HAP-1 (cell line): ENCODE data around the gene SPSB2.

Source experiments
- DNase-seq, 2 experiments: peaks; one replicate each; pipeline ENCODE4 v3.0.0-alpha.2; 2016 to 2020; ENCODE audit warnings: low spot score in 2 of 2
- H3K27me3 ChIP-seq: fragments of 250-450 bp; sonication (Bioruptor Pico); 2 replicates; pipeline ENCODE4 v1.5.1; 2020; ENCODE audit warnings: low read depth, mild to moderate bottlenecking, moderate library complexity
- H3K36me3 ChIP-seq: fragments of 250-450 bp; sonication (Bioruptor Pico); replicated peaks from 2 replicates; pipeline ENCODE4 v1.5.1; 2020; ENCODE audit warnings: mild to moderate bottlenecking
- H3K4me1 ChIP-seq: fragments of 250-450 bp; sonication (Bioruptor Pico); 2 replicates; pipeline ENCODE4 v1.5.1; 2020; ENCODE audit warnings: mild to moderate bottlenecking
- H3K4me3 ChIP-seq: fragments of 250-450 bp; sonication (Bioruptor Pico); 2 replicates; pipeline ENCODE4 v1.5.1; 2020; ENCODE audit warnings: mild to moderate bottlenecking, moderate library complexity
- H3K9me3 ChIP-seq: fragments of 250-450 bp; sonication (Bioruptor Pico); 2 replicates; pipeline ENCODE4 v1.5.1; 2020; ENCODE audit warnings: mild to moderate bottlenecking, moderate library complexity
- in situ Hi-C: fragments of 300-500 bp; cut with MboI; formaldehyde crosslinking; loops from 3 replicates; pipeline ENCODE4 v1.14.3; 2020; ENCODE audit warnings: low sequenced_read_pairs, inconsistent platforms, mixed read lengths

SPSB2 gene

GRCh38 chr12:6832125-6832524 lies 41.0 kb downstream of the SPSB2 start:
- Histone ChIP-seq H3K4me3 (no peak overlapping the region), H3K4me1 (peaks cover 11% of the 10 kb centered on the region), H3K27me3 (no peaks in the 10 kb centered on the region), H3K36me3 (peaks cover 71% of the 10 kb centered on the region), H3K9me3 (no peaks in the 10 kb centered on the region)
- in situ Hi-C loops, result no loop called here
- no peak for DNase-seq

GRCh38 chr12:6831450-6831995 lies 41.6 kb downstream of the SPSB2 start:
- in situ Hi-C loops, result no loop called here
- Histone ChIP-seq H3K9me3 (no peaks in the 10 kb centered on the region), H3K4me3 (no peak overlapping the region), H3K27me3 (no peaks in the 10 kb centered on the region), H3K36me3 (peaks cover 65% of the 10 kb centered on the region), H3K4me1 (peaks cover 12% of the 10 kb centered on the region)
- DNase-seq, result no peak

DNA sequence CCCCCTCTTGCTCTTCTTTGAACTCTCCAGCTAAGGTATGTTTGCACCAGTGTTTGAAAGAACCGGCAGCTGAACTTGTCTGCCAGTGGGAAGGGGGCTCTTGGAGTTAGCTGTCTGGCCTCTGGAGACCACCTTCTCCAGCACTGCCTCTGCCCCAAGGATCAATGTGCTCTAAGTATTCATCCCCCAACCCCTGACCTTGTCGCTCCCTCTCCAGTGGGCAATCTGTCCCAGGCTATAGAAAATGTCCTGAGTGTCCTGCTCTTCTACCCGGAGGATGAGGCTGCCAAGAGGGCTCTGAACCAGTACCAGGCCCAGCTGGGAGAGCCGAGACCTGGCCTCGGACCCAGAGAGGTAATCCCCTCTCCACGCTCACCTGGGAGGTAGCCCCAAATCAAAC lies 42.1 kb downstream of the SPSB2 start:
- Histone ChIP-seq H3K4me1 (peaks cover 12% of the 10 kb centered on the region), H3K27me3 (no peaks in the 10 kb centered on the region), H3K9me3 (no peaks in the 10 kb centered on the region), H3K4me3 (no peak overlapping the region), H3K36me3 (peaks cover 60% of the 10 kb centered on the region)
- DNase-seq, result no peak
- in situ Hi-C loops, result no loop called here

- Histone ChIP-seq H3K9me3 (no peaks in the 10 kb centered on the region), H3K36me3 (peaks cover 56% of the 10 kb centered on the region), H3K27me3 (no peaks in the 10 kb centered on the region), H3K4me3 (peak overlapping the region; percentile 93), H3K4me1 (peaks cover 12% of the 10 kb centered on the region)
- DNase-seq, result no peak
- in situ Hi-C loops, result no loop called here
Observed at GRCh38 chr12:6830286-6830890, 42.7 kb downstream of the SPSB2 start.

DNA sequence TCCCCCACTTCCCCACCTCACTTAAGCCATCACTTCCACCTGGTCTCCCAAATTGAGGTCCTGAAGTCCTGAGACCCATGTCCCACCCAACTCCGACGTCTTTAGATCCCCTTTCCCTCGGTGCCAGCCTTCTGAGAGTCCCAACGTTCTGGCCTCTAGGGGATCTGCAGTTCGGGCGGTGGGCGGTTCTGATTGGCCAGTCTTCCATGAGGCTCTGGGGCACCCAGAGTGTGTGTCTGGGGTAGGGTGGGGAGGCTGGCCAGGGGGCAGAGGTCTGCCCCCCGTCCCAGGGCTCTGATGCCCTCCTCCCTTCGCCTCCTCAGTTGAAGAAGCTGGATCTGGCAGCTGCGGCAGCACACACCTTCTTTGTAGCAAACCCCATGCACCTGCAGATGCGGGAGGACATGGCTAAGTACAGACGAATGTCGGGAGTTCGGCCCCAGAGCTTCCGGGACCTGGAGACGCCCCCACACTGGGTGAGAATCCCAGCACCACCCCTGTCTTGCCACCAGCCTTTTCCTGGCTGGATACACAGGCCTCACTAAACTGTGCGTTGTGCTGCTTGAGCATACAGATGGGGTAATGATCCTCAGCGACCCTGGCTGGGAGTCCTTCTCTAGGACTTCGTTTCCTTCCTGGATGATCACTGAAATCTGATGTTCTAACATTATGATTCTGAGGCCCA lies 43.4 kb downstream of the SPSB2 start:
- no peaks in the 10 kb centered on the region for H3K27me3 ChIP-seq
- peak; percentile 37 to 77 for DNase-seq
- in situ Hi-C loops, result loop anchor here (5.0 kb wide), 1 partner anchor 77 kb away; the partner anchor contains the start of gene MLF2
- peaks cover 12% of the 10 kb centered on the region for H3K4me1 ChIP-seq
- H3K9me3 ChIP-seq, result no peaks in the 10 kb centered on the region
- H3K36me3 ChIP-seq, result peaks cover 51% of the 10 kb centered on the region
- peak overlapping the region; percentile 93 for H3K4me3 ChIP-seq

- H3K4me1 ChIP-seq, result peaks cover 12% of the 10 kb centered on the region
- peak overlapping the region; percentile 93 for H3K4me3 ChIP-seq
- no peaks in the 10 kb centered on the region for H3K27me3 ChIP-seq
- peaks cover 44% of the 10 kb centered on the region for H3K36me3 ChIP-seq
- in situ Hi-C loops, result loop anchor here (5.0 kb wide), 1 partner anchor 77 kb away; the partner anchor contains the start of gene MLF2
- peak in 1 of 2 experiments; percentile 60 for DNase-seq
- H3K9me3 ChIP-seq, result no peaks in the 10 kb centered on the region
Observed at GRCh38 chr12:6828781-6829535, 44.1 kb downstream of the SPSB2 start.

GRCh38 chr12:6827982-6828780 lies 44.9 kb downstream of the SPSB2 start, which contains the start of gene P3H3:
TSS of gene P3H3 (plus strand) at chr12:6828407. CDS start at chr12:6828441, 34 bp downstream.
- peaks cover 36% of the 10 kb centered on the region for H3K36me3 ChIP-seq
- peaks cover 13% of the 10 kb centered on the region for H3K4me1 ChIP-seq
- in situ Hi-C loops, result loop anchor here (5.0 kb wide), 1 partner anchor 76 kb away; the partner anchor contains the start of gene MLF2
- peak within 1 kb of the TSS; percentile 93 for H3K4me3 ChIP-seq
- peak; percentile 61 to 81 for DNase-seq
- no peaks in the 10 kb centered on the region for H3K9me3 ChIP-seq
- H3K27me3 ChIP-seq, result no peaks in the 10 kb centered on the region

DNA sequence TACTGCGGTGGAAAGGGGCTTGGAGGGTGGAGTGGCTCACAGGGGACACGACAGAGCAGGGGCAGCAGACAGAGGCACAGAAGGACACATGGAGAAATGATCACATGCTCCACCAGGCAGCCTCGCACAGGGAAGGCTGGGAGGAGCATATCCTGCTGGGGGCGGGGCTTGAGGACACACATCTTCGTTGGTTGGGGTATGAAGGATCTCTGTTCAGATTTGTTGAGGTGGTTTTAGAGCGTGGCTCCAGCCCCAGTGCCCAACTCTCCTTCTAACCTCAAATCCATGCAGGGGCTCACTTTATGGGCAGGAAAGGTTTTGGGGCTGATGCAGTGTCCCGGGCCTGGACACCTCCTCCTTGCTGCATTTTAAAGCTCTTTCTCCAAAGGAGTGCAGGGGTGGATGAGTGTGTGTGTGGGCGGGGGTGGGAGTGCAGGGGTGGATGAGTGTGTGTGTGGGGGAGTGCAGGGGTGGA lies 45.6 kb downstream of the SPSB2 start:
- Histone ChIP-seq H3K27me3 (no peaks in the 10 kb centered on the region), H3K9me3 (no peaks in the 10 kb centered on the region), H3K4me3 (0 out of 2 replicates have a peak overlapping the region, but pooled peaks have one; percentile 12), H3K4me1 (peaks cover 15% of the 10 kb centered on the region), H3K36me3 (peaks cover 32% of the 10 kb centered on the region)
- in situ Hi-C loops, result loop anchor here (5.0 kb wide), 1 partner anchor 75 kb away; the partner anchor contains the start of gene MLF2
- DNase-seq, result peak; percentile 91 to 97

DNA sequence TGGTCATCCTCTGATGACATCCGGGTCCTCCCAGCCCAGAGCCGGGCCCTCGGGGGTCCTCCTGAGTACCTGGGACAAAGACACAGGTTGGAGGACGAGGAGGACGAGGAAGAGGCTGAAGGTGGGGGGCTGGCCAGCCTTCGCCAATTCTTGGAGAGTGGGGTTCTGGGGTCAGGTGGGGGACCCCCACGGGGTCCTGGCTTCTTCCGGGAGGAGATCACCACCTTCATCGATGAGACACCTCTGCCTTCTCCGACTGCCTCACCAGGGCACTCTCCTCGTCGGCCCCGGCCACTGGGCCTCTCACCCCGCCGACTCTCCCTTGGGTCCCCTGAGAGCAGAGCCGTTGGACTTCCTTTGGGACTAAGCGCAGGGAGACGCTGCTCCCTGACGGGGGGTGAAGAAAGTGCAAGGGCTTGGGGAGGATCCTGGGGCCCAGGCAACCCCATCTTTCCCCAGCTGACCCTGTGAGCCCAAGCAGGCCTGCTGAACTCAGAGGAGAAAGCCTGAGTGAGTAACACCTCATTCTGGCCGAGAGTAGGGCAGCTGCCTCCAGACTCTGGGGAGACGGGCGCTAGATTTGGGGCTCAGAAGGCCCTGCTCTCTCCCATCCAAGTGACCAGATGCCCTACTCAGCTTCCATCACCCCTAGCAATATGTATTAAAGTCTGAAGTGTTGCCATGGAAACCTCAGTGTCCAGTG lies 46.2 kb downstream of the SPSB2 start:
- Histone ChIP-seq H3K27me3 (no peaks in the 10 kb centered on the region), H3K4me1 (peaks cover 18% of the 10 kb centered on the region), H3K36me3 (peaks cover 28% of the 10 kb centered on the region), H3K4me3 (no peak overlapping the region), H3K9me3 (no peaks in the 10 kb centered on the region)
- in situ Hi-C loops, result loop anchor here (5.0 kb wide), 1 partner anchor 75 kb away; the partner anchor contains the start of gene MLF2
- DNase-seq, result no peak

DNA sequence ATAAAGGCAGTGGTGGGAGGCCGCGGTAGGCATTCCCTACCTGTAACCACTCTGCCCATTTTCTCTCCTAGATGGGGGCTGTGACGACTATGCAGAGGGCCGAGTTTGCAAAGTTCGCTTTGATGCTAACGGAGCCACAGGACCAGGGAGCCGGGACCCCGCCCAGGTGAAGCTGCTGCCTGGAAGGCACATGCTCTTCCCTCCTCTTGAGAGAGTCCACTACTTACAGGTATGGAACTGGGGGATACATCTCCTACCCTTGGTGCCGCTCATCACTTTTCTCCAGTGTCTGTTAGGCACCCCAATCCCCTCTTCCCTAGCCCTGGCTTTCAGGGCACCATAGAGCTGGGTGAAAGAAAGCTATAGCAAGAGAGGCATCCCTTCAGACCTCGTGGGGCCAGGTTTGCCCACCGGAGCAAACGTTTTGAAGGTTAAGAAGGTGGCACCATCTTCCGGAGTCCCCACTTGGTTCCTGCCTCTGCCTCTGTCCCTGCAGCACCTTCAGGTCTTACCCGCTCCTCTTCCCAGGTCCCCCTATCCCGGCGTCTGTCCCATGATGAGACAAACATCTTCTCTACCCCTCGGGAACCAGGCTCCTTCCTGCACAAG lies 46.9 kb downstream of the SPSB2 start:
- in situ Hi-C loops, result loop anchor here (5.0 kb wide), 1 partner anchor 74 kb away; the partner anchor contains the start of gene MLF2
- no peaks in the 10 kb centered on the region for H3K9me3 ChIP-seq
- peaks cover 22% of the 10 kb centered on the region for H3K36me3 ChIP-seq
- no peaks in the 10 kb centered on the region for H3K27me3 ChIP-seq
- H3K4me1 ChIP-seq, result peaks cover 20% of the 10 kb centered on the region
- no peak for DNase-seq
- H3K4me3 ChIP-seq, result no peak overlapping the region

DNA sequence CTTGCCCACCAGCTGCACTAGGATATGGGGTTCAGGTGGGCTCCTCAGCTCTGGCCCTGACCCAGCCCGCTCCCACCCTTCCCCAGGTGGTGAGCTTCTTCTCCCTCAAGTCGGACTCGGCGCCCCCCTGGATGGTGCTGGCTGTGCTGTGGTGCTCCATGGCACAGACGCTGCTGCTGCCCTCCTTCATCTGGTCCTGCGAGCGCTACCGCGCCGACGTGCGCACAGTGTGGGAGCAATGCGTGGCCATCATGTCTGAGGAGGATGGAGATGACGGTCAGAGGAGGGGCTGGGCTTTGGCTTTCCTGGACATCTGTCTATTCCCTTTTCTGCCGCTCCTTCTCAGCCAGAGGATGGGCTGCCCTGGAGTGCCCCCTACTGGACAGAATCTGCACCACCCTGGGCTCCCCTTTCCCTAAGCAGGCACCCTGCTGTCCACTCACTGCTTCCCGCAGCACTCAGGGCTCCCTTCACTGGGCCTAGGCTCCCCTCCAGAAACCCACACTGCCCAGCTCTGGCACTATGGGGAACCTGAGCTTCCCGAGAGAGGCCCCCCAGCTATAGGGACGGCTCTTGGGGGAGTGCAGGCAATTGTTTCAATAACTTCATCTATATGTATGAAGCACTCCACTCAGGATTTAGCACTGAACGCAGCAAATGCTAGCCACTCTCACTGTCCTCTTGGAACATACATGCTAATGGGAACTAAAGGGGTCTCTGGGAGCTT lies 47.5 kb downstream of the SPSB2 start:
- peaks cover 24% of the 10 kb centered on the region for H3K4me1 ChIP-seq
- DNase-seq, result peak; percentile 70 to 92
- no peaks in the 10 kb centered on the region for H3K9me3 ChIP-seq
- no peak overlapping the region for H3K4me3 ChIP-seq
- in situ Hi-C loops, result loop anchor here (5.0 kb wide), 1 partner anchor 73 kb away; the partner anchor contains the start of gene MLF2
- no peaks in the 10 kb centered on the region for H3K27me3 ChIP-seq
- peaks cover 15% of the 10 kb centered on the region for H3K36me3 ChIP-seq
